A549 (cell line): ENCODE results near the gene RNF186.

Experiments
- CTCF ChIP-seq: fragments of >200 bp; sonication (Bioruptor Twin); formaldehyde crosslinking; IDR thresholded peaks from 3 replicates; pipeline ENCODE4 v1.5.1; 2016
- TF ChIP-seq, protein P1 (sequence below): fragments of 200-600 bp; sonication (generic); IDR thresholded peaks from 2 replicates; pipeline ENCODE4 v1.6.1; 2016; ENCODE audit warnings: antibody characterized with exemption, mild to moderate bottlenecking, moderate library complexity

DNA sequence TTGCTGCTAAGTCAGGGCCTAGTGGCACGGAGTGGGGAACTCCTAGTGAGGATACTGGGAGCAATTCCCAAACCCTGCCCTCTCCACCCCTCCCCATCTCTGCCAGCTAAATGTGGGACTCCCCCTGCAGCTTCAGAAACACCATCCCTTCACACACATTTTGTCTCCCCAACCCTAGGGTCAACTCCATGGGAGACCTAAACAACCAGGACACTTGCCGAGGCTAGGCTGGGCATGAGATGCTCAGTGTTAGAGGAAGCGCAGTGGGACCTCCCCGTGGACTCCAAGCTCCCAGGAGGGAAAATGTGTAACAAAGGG lies 1.5 kb downstream of the RNF186 start:
- TF ChIP-seq CTCF: no peak
- TF ChIP-seq, protein P1, sequence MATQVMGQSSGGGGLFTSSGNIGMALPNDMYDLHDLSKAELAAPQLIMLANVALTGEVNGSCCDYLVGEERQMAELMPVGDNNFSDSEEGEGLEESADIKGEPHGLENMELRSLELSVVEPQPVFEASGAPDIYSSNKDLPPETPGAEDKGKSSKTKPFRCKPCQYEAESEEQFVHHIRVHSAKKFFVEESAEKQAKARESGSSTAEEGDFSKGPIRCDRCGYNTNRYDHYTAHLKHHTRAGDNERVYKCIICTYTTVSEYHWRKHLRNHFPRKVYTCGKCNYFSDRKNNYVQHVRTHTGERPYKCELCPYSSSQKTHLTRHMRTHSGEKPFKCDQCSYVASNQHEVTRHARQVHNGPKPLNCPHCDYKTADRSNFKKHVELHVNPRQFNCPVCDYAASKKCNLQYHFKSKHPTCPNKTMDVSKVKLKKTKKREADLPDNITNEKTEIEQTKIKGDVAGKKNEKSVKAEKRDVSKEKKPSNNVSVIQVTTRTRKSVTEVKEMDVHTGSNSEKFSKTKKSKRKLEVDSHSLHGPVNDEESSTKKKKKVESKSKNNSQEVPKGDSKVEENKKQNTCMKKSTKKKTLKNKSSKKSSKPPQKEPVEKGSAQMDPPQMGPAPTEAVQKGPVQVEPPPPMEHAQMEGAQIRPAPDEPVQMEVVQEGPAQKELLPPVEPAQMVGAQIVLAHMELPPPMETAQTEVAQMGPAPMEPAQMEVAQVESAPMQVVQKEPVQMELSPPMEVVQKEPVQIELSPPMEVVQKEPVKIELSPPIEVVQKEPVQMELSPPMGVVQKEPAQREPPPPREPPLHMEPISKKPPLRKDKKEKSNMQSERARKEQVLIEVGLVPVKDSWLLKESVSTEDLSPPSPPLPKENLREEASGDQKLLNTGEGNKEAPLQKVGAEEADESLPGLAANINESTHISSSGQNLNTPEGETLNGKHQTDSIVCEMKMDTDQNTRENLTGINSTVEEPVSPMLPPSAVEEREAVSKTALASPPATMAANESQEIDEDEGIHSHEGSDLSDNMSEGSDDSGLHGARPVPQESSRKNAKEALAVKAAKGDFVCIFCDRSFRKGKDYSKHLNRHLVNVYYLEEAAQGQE: no peak
